GM18507 (cell line): ENCODE data around the gene SLC9A7.

Source experiments
- DNase-seq: peaks from one replicate; pipeline ENCODE4 v3.0.0; 2011; ENCODE audit warnings: low read depth; ENCODE audit not compliant: insufficient read length; ENCODE audit errors: extremely low spot score
- FAIRE-seq: peaks from 2 replicates; lab custom pipeline; 2011; peaks lifted over from hg19 to GRCh38; lab: Jason Lieb, UNC

Gene SLC9A7

GRCh38 chrX:46624090-46624786 lies 134.7 kb downstream of the SLC9A7 start:
- DNase-seq (no peak), FAIRE-seq (no peak)

DNA sequence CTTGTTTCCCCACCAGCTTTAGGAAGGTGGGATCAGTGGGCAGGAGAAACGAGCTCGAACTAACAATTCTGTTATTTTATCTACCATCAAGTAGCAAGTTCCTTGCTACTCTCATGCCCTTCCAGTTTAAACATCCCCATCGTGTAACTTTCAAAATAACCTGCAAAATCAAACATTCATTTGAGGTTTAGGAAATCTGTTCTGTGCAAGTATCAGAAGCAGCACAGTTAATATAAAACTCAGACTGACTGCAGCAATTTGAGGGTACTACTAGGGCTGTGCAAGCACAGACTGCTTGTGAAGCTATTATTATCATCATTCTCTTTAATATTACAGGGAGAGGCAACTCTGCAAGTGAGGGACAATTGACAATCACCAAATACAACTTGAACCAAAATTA lies 137.3 kb downstream of the SLC9A7 start:
- DNase-seq (no peak), FAIRE-seq (no peak)

DNA sequence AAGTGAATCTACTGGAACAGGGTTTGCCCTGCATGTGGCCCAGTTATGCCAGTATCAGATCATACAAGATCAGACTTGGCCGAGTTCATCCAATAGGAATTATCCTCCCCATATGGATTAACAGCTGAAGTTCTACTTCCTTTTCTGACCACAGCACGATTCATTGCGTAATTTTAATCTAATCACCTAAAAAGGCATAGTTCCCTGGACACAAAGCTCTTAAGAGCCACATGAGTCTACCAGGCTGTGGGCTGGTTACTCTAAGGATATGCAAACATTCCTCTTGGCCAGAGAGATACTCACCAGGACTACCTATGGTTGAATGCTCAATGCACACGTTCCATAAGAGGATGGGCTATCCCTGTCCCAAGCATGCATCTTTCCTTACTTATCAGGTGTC lies 138.4 kb downstream of the SLC9A7 start:
- no peak for FAIRE-seq

GRCh38 chrX:46618947-46619346 lies 140.0 kb downstream of the SLC9A7 start:
- no peak for DNase-seq
- no peak for FAIRE-seq

More for the DNA sequence above, 138.4 kb downstream of the SLC9A7 start:
- no peak for DNase-seq

GRCh38 chrX:46617906-46618305 lies 141.0 kb downstream of the SLC9A7 start:
- DNase-seq = no peak
- no peak for FAIRE-seq

DNA sequence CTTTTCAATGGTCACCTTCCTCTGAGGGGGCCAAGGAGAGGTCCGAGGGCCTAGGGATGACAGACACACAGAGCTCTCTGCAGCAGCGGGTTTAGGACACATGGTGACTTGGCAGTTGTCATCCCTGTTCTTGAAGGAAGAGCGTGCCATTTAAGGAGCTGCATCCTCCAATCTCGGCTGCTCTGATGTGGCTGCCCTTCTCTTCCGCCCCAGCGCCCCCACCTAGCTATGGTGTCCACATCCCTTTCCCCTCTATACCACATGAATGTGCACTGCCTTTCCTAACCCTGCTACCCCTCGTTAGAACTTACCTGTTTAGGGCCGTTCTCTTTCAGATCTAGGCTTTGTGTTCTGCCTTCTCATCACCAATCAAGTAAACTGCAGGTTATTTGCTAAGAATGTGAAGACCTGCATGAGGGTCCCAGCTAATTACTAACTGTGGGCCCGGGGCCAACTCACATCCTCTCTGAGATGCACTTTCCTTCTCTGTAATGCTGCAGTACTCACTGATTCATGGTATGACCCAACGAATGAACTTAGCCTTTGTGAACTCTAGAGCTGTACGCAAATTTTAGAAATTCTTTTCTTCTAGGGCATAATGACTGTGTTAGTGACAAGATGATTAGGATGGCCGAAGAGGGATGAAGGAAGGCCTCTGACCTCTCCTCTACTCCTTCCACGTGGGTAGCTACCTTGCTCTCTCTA lies 147.1 kb downstream of the SLC9A7 start:
- no peak for FAIRE-seq

GRCh38 chrX:46610070-46610658 lies 148.8 kb downstream of the SLC9A7 start:
- FAIRE-seq (no peak), DNase-seq (no peak)

More for the DNA sequence above, 147.1 kb downstream of the SLC9A7 start:
- DNase-seq = no peak

GRCh38 chrX:46607916-46608315 lies 151.0 kb downstream of the SLC9A7 start:
- DNase-seq = no peak
- FAIRE-seq = no peak

DNA sequence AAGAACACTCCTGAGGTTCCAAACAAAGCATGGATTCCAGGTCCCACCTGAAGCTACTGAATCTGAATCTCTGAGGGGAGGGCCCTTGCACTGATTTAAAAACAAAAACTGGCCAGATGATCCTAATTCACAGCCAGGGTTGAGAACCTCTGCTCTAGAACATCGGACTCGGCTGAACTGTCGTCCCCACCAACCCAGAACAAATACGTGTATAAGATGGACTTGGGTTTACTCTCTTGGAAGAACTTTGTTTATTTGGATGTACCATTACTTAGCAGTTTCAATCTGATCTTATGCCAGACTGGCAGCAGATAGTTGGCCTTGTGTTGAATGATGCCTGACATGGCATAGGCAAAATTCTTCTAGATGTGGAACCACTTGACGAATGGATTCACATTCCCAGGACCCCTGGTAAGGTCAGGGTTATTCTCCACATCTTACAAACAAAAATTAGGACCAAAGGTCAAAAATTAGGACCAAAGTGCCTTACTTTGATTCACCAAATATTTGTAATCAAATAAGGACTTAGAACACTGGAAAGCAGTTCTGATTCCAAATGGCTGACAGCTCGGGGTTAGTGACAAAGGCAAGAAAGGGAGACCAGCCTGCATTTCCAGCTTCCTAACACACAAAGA lies 156.3 kb downstream of the SLC9A7 start:
- no peak for FAIRE-seq
- no peak for DNase-seq

DNA sequence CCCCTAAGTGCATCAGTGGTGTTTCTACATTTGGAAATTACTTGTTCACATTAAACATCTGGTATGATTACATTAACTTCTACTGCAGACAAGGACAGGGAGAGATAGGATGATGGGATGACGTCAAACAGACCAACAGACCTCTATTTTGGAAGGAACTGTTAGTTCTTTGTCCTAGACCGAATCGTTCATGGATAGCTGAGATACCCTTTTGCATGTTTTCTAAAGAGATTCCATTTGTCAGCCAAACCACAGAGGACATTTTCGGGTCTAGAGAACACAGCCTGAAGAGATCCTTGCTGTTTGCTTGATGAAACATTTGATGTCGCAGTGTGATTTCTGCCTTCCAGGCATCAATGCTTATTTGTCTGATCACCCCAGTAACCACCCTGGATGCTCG lies 157.6 kb downstream of the SLC9A7 start:
- DNase-seq (no peak), FAIRE-seq (no peak)

GRCh38 chrX:46599051-46599560 lies 159.8 kb downstream of the SLC9A7 start:
- FAIRE-seq (no peak), DNase-seq (no peak)

DNA sequence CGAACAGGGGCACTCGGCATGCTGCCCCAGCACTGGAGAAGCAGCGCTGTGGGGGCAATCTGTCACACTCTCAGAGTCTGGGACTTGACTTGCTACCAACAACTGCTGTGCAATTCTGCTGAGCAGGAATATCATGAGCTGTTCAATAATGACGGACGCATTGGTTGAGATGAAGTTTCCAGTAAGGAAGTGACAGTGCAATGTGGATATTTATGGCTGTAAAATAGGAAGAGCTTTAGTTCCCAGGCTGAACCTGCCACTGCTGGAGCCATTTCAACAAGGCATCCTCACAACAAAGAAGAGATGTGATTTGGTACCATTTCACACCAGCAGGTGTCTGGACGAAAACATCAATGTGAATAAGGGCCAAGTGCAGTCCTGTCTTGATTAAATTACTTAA lies 161.1 kb downstream of the SLC9A7 start:
- FAIRE-seq (no peak), DNase-seq (no peak)

DNA sequence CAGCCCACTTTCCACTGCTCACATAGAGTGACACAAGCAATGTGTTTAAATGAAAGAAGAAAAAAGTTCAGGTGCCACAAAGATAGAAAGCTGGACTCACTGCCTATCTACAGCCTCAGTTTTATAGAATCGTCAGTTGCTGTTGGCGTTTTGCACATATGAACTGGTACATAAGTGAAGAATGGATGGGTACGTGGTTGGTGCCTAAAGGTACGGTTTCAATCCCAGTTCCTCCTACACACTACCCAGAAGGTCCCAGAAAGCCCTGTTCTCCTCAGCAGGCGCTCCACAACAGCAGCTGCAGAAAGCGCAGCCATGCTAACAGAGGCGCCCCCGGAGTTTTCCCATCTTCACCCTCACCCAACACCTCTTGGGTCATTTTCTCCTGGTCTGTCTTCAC lies 161.7 kb downstream of the SLC9A7 start:
- FAIRE-seq (no peak), DNase-seq (no peak)

DNA sequence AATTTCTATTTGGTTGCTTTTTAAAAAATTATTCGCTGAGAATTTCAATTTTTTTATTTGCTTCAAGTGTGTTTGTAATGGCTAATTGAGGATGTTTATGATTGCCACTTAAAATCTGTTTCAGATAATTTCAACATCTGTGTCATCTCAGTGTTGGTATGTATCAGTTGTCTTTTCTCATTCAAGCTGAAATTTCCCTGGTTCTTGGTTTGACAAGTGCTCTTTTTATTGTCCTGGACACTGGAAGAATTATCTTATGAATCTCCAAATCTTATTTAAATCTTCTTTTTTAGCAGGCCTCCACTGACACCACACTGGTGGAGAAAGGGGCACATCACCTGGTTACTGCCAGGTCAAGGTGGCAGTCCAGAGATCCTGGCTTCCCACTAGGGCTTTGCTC lies 163.8 kb downstream of the SLC9A7 start:
- no peak for DNase-seq
- FAIRE-seq = no peak

DNA sequence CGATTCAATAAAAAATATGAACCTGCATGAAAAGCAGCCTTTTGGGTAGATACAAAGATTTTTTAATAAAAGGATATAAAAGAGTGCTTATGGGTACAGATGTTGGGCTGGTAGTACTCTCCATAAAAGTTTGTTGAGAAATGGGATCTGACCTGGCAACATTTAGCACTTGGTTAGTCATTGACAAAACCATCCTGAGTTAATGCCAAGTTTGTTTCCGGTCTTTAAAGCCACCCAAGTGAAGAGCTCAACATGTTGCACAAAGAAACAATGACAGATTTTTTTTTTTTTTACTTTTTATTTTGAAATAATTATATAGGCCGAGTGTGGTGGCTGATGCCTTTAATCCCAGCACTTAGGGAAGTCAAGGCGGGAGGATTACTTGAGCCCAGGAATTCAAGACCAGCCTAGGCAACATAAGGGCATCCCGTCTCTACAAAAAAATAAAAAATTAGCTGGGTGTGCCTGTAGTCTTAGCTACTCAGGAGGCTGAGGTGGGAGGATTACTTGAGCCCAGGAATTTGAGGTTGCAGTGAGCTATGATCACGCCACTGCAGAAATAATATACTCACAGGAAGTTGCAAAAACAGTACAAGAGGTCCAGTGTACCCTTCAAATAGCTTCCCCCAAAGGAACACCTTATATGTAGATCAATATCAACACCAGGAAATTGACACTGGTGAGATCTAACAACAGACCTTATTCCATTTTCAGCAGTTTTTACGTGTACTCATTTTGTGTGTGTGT lies 168.8 kb downstream of the SLC9A7 start:
- no peak for FAIRE-seq
- DNase-seq = no peak

GRCh38 chrX:46588263-46588662 lies 170.7 kb downstream of the SLC9A7 start:
- no peak for FAIRE-seq

GRCh38 chrX:46587753-46588171 lies 171.2 kb downstream of the SLC9A7 start:
- no peak for DNase-seq

More at GRCh38 chrX:46588263-46588662, 170.7 kb downstream of the SLC9A7 start:
- DNase-seq = no peak

GRCh38 chrX:46587158-46587557 lies 171.8 kb downstream of the SLC9A7 start:
- FAIRE-seq (peak; percentile 83), DNase-seq (no peak)

More at GRCh38 chrX:46587753-46588171, 171.2 kb downstream of the SLC9A7 start:
- no peak for FAIRE-seq

DNA sequence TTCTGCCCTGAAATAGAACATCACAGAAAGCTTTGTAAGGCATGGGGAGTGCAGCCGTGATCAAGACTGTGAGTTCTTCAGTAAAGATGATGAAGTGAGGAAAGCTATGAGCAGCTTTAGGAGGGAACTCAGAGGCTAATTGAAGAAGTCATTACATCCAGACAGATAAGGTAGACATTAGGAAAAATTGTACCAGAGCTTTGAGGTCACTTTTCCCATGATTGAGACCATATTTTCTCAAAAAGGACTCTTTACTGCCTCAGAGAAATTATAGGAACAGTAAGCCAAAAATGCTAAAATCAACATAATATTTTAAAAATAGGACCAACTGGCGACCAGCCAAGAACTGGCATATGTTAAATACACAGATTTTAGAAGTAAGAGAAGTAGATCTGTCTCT lies 174.2 kb downstream of the SLC9A7 start:
- DNase-seq = no peak
- FAIRE-seq = no peak
